HEK293 (cell line): ENCODE measurements around the gene PRSS8.

Experiments
- EGR2 ChIP-seq: fragments of 450-650 bp; formaldehyde crosslinking; IDR thresholded peaks from 2 replicates; pipeline ENCODE4 v1.5.1; 2016; ENCODE audit warnings: low read depth, missing biosample characterization, missing genetic modification characterization
- FEZF1 ChIP-seq: fragments of 450-650 bp; formaldehyde crosslinking; IDR thresholded peaks from 2 replicates; pipeline ENCODE4 v1.5.1; 2016; ENCODE audit warnings: missing biosample characterization, missing genetic modification characterization
- GFI1B ChIP-seq: fragments of 450-650 bp; formaldehyde crosslinking; IDR thresholded peaks from 2 replicates; pipeline ENCODE4 v1.5.1; 2016; ENCODE audit warnings: missing biosample characterization, missing genetic modification characterization
- HOXA7 ChIP-seq: sonication (generic); formaldehyde crosslinking; IDR thresholded peaks from 2 replicates; pipeline ENCODE4 v1.8.1; 2022; ENCODE audit warnings: missing genetic modification reagents, borderline replicate concordance
- HOXD13 ChIP-seq: sonication (generic); formaldehyde crosslinking; IDR thresholded peaks from 2 replicates; pipeline ENCODE4 v1.8.0; 2022; ENCODE audit warnings: missing genetic modification reagents, borderline replicate concordance
- INSM2 ChIP-seq: fragments of 450-650 bp; formaldehyde crosslinking; IDR thresholded peaks from 2 replicates; pipeline ENCODE4 v1.5.1; 2016; ENCODE audit warnings: missing biosample characterization, missing genetic modification characterization
- KLF8 ChIP-seq: fragments of 450-650 bp; formaldehyde crosslinking; IDR thresholded peaks from 2 replicates; pipeline ENCODE4 v1.5.1; 2016; ENCODE audit warnings: missing biosample characterization, missing genetic modification characterization
- PATZ1 ChIP-seq: fragments of 450-650 bp; formaldehyde crosslinking; IDR thresholded peaks from 2 replicates; pipeline ENCODE4 v1.5.1; 2016; ENCODE audit warnings: missing biosample characterization, missing genetic modification characterization
- RBAK ChIP-seq: fragments of 450-650 bp; formaldehyde crosslinking; IDR thresholded peaks from 2 replicates; pipeline ENCODE4 v1.5.1; 2016; ENCODE audit warnings: missing biosample characterization, missing genetic modification characterization
- REPIN1 ChIP-seq: fragments of 450-650 bp; formaldehyde crosslinking; IDR thresholded peaks from 2 replicates; pipeline ENCODE4 v1.5.1; 2017; ENCODE audit warnings: missing biosample characterization, missing genetic modification characterization, low read depth
- SCRT2 ChIP-seq: fragments of 450-650 bp; formaldehyde crosslinking; IDR thresholded peaks from 2 replicates; pipeline ENCODE4 v1.5.1; 2016; ENCODE audit warnings: missing biosample characterization, missing genetic modification characterization
- SETDB1 ChIP-seq: IDR thresholded peaks from one replicate; pipeline ENCODE4 v1.6.1; 2017; ENCODE audit warnings: mild to moderate bottlenecking, low read length, moderate library complexity, mixed read lengths; ENCODE audit not compliant: insufficient read length
- SP7 ChIP-seq: fragments of 450-650 bp; formaldehyde crosslinking; IDR thresholded peaks from 2 replicates; pipeline ENCODE4 v1.5.1; 2016; ENCODE audit warnings: missing biosample characterization, missing genetic modification characterization
- YY2 ChIP-seq: fragments of 450-650 bp; formaldehyde crosslinking; IDR thresholded peaks from 2 replicates; pipeline ENCODE4 v1.5.1; 2016; ENCODE audit warnings: missing biosample characterization, missing genetic modification characterization
- ZBTB17 ChIP-seq: fragments of 450-650 bp; formaldehyde crosslinking; IDR thresholded peaks from 2 replicates; pipeline ENCODE4 v1.5.1; 2016; ENCODE audit warnings: missing biosample characterization, missing genetic modification characterization
- ZBTB8A ChIP-seq: fragments of 450-650 bp; formaldehyde crosslinking; IDR thresholded peaks from 2 replicates; pipeline ENCODE4 v1.5.1; 2016; ENCODE audit warnings: missing biosample characterization, missing genetic modification characterization
- ZFP37 ChIP-seq: fragments of 450-650 bp; formaldehyde crosslinking; IDR thresholded peaks from 2 replicates; pipeline ENCODE4 v1.5.1; 2016; ENCODE audit warnings: missing biosample characterization, missing genetic modification characterization
- ZNF133 ChIP-seq: fragments of 450-650 bp; formaldehyde crosslinking; IDR thresholded peaks from 2 replicates; pipeline ENCODE4 v1.5.1; 2016; ENCODE audit warnings: missing biosample characterization, missing genetic modification characterization
- ZNF138 ChIP-seq: fragments of 450-650 bp; formaldehyde crosslinking; IDR thresholded peaks from 2 replicates; pipeline ENCODE4 v1.5.1; 2016; ENCODE audit warnings: missing biosample characterization, missing genetic modification characterization, borderline replicate concordance
- ZNF157 ChIP-seq: fragments of 450-650 bp; formaldehyde crosslinking; IDR thresholded peaks from 2 replicates; pipeline ENCODE4 v1.5.1; 2016; ENCODE audit warnings: missing biosample characterization, missing genetic modification characterization
- ZNF16 ChIP-seq: fragments of 450-650 bp; formaldehyde crosslinking; IDR thresholded peaks from 2 replicates; pipeline ENCODE4 v1.5.1; 2016; ENCODE audit warnings: low read depth, missing biosample characterization, missing genetic modification characterization
- ZNF19 ChIP-seq: fragments of 450-650 bp; formaldehyde crosslinking; IDR thresholded peaks from 2 replicates; pipeline ENCODE4; 2016; ENCODE audit warnings: missing biosample characterization, missing genetic modification characterization, low read depth
- ZNF214 ChIP-seq: fragments of 450-650 bp; formaldehyde crosslinking; IDR thresholded peaks from 2 replicates; pipeline ENCODE4 v1.5.1; 2017; ENCODE audit warnings: missing biosample characterization, mild to moderate bottlenecking, missing genetic modification characterization, borderline replicate concordance
- ZNF350 ChIP-seq: fragments of 450-650 bp; formaldehyde crosslinking; IDR thresholded peaks from 2 replicates; pipeline ENCODE4 v1.5.0; 2017; ENCODE audit warnings: missing biosample characterization, mild to moderate bottlenecking, missing genetic modification characterization
- ZNF416 ChIP-seq: fragments of 450-650 bp; formaldehyde crosslinking; IDR thresholded peaks from 2 replicates; pipeline ENCODE4 v1.5.1; 2016; ENCODE audit warnings: missing biosample characterization, missing genetic modification characterization
- ZNF473 ChIP-seq: fragments of 450-650 bp; formaldehyde crosslinking; IDR thresholded peaks from 2 replicates; pipeline ENCODE4 v1.5.1; 2017; ENCODE audit warnings: missing biosample characterization, missing genetic modification characterization
- ZNF488 ChIP-seq: fragments of 450-650 bp; formaldehyde crosslinking; IDR thresholded peaks from 2 replicates; pipeline ENCODE4 v1.5.1; 2016; ENCODE audit warnings: missing biosample characterization, missing genetic modification characterization
- ZNF549 ChIP-seq: fragments of 450-650 bp; IDR thresholded peaks from 2 replicates; pipeline ENCODE4 v1.5.1; 2018; ENCODE audit warnings: missing biosample characterization, missing genetic modification characterization, mild to moderate bottlenecking, inconsistent platforms, moderate library complexity
- ZNF558 ChIP-seq: fragments of 450-650 bp; formaldehyde crosslinking; IDR thresholded peaks from 2 replicates; pipeline ENCODE4 v1.5.1; 2016; ENCODE audit warnings: missing biosample characterization, missing genetic modification characterization
- ZNF580 ChIP-seq: fragments of 450-650 bp; formaldehyde crosslinking; IDR thresholded peaks from 2 replicates; pipeline ENCODE4 v1.5.1; 2016; ENCODE audit warnings: missing biosample characterization, missing genetic modification characterization
- ZNF600 ChIP-seq: fragments of 450-650 bp; formaldehyde crosslinking; IDR thresholded peaks from 2 replicates; pipeline ENCODE4 v1.5.1; 2016; ENCODE audit warnings: missing biosample characterization, missing genetic modification characterization
- ZNF629 ChIP-seq: fragments of 450-650 bp; formaldehyde crosslinking; IDR thresholded peaks from 2 replicates; pipeline ENCODE4 v1.5.1; 2017; ENCODE audit warnings: missing biosample characterization, missing genetic modification characterization
- ZNF639 ChIP-seq: fragments of 450-650 bp; formaldehyde crosslinking; IDR thresholded peaks from 2 replicates; pipeline ENCODE4 v1.5.1; 2016; ENCODE audit warnings: missing biosample characterization, missing genetic modification characterization
- ZSCAN5A ChIP-seq: fragments of 450-650 bp; formaldehyde crosslinking; IDR thresholded peaks from 2 replicates; pipeline ENCODE4 v1.5.1; 2016; ENCODE audit warnings: missing biosample characterization, missing genetic modification characterization

Gene PRSS8

GRCh38 chr16:31134625-31135534 lies 647 bp downstream of the PRSS8 start (continued):
- TF ChIP-seq ZSCAN5A (tag by site-specific recombination) (no peak), ZBTB8A (tag by site-specific recombination) (peak; percentile 28; the same call in 1 of the 2 replicates), ZNF138 (tag by site-specific recombination) (no peak), YY2 (tag by site-specific recombination) (no peak), ZNF580 (tag by site-specific recombination) (no peak), HOXD13 (CRISPR knock-in tag) (no peak), RBAK (tag by site-specific recombination) (no peak), PATZ1 (peak; percentile 65; the same call in 1 of the 2 replicates), ZNF488 (tag by site-specific recombination) (no peak), FEZF1 (tag by site-specific recombination) (no peak), GFI1B (tag by site-specific recombination) (no peak), ZNF133 (tag by site-specific recombination) (no peak), KLF8 (tag by site-specific recombination) (no peak), INSM2 (tag by site-specific recombination) (peak; percentile 71; the same call in 1 of the 2 replicates), EGR2 (tag by site-specific recombination) (peak; percentile 52), ZNF350 (no peak), ZNF214 (no peak), ZNF157 (tag by site-specific recombination) (no peak), ZNF416 (tag by site-specific recombination) (no peak), ZNF473 (tag by site-specific recombination) (no peak), ZNF19 (tag by site-specific recombination) (no peak), SETDB1 (no peak), SCRT2 (tag by site-specific recombination) (peak; percentile 94), ZFP37 (tag by site-specific recombination) (no peak), ZNF600 (tag by site-specific recombination) (peak; percentile 91), ZNF549 (tag by site-specific recombination) (no peak), HOXA7 (CRISPR knock-in tag) (no peak), ZBTB17 (tag by site-specific recombination) (peak; percentile 94), SP7 (tag by site-specific recombination) (no peak), ZNF629 (tag by site-specific recombination) (no peak), ZNF16 (tag by site-specific recombination) (no peak), ZNF639 (tag by site-specific recombination) (no peak), ZNF558 (tag by site-specific recombination) (no peak), REPIN1 (tag by site-specific recombination) (no peak)
